Panc1 (cell line): Measurements from ENCODE around the gene CNTN5.

Experiments
- SIN3A ChIP-seq: IDR thresholded peaks from 2 replicates; pipeline ENCODE4 v1.6.1; 2012; ENCODE audit warnings: low read depth, mild to moderate bottlenecking, low read length, moderate library complexity, borderline replicate concordance; ENCODE audit not compliant: insufficient read depth
- TCF7L2 ChIP-seq: IDR thresholded peaks from 2 replicates; pipeline ENCODE4 v1.6.1; 2011; ENCODE audit warnings: mild to moderate bottlenecking, low read depth, low read length, inconsistent platforms
- TF ChIP-seq, protein P1 (sequence below): fragments of 450-650 bp; IDR thresholded peaks from 2 replicates; pipeline ENCODE4 v1.5.1; 2017; ENCODE audit warnings: mild to moderate bottlenecking
- TF ChIP-seq, protein P2 (sequence below), 2 experiments: IDR thresholded peaks; 2 replicates each; pipeline ENCODE4 v1.6.1; 2011 to 2012; ENCODE audit warnings: low read depth in 2 of 2, control low read depth in 1 of 2, low read length in 1 of 2, mild to moderate bottlenecking in 1 of 2, moderate library complexity in 1 of 2; ENCODE audit not compliant: insufficient read depth in 1 of 2

GRCh38 chr11:99631618-99632017, 610.9 kb downstream of the CNTN5 start:
- TF ChIP-seq SIN3A (no peak), TCF7L2 (no peak)
- TF ChIP-seq, protein P1, sequence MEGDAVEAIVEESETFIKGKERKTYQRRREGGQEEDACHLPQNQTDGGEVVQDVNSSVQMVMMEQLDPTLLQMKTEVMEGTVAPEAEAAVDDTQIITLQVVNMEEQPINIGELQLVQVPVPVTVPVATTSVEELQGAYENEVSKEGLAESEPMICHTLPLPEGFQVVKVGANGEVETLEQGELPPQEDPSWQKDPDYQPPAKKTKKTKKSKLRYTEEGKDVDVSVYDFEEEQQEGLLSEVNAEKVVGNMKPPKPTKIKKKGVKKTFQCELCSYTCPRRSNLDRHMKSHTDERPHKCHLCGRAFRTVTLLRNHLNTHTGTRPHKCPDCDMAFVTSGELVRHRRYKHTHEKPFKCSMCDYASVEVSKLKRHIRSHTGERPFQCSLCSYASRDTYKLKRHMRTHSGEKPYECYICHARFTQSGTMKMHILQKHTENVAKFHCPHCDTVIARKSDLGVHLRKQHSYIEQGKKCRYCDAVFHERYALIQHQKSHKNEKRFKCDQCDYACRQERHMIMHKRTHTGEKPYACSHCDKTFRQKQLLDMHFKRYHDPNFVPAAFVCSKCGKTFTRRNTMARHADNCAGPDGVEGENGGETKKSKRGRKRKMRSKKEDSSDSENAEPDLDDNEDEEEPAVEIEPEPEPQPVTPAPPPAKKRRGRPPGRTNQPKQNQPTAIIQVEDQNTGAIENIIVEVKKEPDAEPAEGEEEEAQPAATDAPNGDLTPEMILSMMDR, result no peak
- TF ChIP-seq, protein P2, sequence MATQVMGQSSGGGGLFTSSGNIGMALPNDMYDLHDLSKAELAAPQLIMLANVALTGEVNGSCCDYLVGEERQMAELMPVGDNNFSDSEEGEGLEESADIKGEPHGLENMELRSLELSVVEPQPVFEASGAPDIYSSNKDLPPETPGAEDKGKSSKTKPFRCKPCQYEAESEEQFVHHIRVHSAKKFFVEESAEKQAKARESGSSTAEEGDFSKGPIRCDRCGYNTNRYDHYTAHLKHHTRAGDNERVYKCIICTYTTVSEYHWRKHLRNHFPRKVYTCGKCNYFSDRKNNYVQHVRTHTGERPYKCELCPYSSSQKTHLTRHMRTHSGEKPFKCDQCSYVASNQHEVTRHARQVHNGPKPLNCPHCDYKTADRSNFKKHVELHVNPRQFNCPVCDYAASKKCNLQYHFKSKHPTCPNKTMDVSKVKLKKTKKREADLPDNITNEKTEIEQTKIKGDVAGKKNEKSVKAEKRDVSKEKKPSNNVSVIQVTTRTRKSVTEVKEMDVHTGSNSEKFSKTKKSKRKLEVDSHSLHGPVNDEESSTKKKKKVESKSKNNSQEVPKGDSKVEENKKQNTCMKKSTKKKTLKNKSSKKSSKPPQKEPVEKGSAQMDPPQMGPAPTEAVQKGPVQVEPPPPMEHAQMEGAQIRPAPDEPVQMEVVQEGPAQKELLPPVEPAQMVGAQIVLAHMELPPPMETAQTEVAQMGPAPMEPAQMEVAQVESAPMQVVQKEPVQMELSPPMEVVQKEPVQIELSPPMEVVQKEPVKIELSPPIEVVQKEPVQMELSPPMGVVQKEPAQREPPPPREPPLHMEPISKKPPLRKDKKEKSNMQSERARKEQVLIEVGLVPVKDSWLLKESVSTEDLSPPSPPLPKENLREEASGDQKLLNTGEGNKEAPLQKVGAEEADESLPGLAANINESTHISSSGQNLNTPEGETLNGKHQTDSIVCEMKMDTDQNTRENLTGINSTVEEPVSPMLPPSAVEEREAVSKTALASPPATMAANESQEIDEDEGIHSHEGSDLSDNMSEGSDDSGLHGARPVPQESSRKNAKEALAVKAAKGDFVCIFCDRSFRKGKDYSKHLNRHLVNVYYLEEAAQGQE (IDR thresholded peaks at IDR 0.05; ENCODE audit: insufficient read depth in 1 of 2, low read depth in 2 of 2, low read length in 1 of 2), result no peak
